ENCODE data around the gene GPRASP1.
"Not testable (repeated sequence)": the region's sequence is repeated elsewhere in the genome, so short reads cannot be mapped to it uniquely, and the experiment has no call there.

GPRASP1 gene

DNA sequence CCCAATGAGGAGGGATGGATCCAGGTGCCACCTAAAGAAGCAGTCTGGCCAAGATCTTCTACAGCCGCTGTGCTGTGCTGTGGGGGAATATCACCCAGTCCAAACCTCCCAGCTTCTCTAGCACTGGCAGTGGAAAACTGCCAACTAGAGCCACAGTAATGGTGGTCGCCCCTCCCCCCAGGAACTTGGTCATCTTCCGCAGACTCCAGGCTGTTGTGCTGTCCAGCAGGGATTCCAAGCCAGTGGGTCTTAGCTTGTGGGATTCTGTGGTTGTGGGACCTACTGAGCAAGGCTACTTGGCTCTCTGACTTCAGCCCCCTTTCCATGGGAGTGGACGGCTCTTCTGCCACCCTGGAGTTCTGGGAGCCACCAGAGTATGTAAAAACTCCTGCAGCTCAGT lies 18.2 kb downstream of the GPRASP1 start:
- ChIA-PET CTCF (no interaction called here), POLR2A (no interaction called here)
- no peak for TF ChIP-seq CTCF (IDR thresholded peaks at IDR 0.05; ENCODE audit: control extremely low read depth, extremely low read depth, low read depth, missing control alignments)
- no peak for DNase-seq (ENCODE audit: extremely low spot score)

- no peak for TF ChIP-seq CTCF (IDR thresholded peaks at IDR 0.05; ENCODE audit: control extremely low read depth, extremely low read depth, low read depth, missing control alignments)
- POLR2A ChIA-PET, result no interaction called here
- no peak for DNase-seq (ENCODE audit: extremely low spot score)
- CTCF ChIA-PET, result no interaction called here
These were observed 21.6 kb downstream of the GPRASP1 start for GRCh38 chrX:102672856-102673255.

GRCh38 chrX:102677479-102677878 lies 26.2 kb downstream of the GPRASP1 start:
- DNase-seq (ENCODE audit: extremely low spot score); POLR2A ChIA-PET; CTCF ChIA-PET: not testable (repeated sequence)

- ChIA-PET CTCF (no interaction called here), POLR2A (no interaction called here)
- DNase-seq (ENCODE audit: extremely low spot score), result no peak
- TF ChIP-seq CTCF (IDR thresholded peaks at IDR 0.05; ENCODE audit: control extremely low read depth, extremely low read depth, low read depth, missing control alignments), result no peak
These were observed 33.7 kb downstream of the GPRASP1 start for GRCh38 chrX:102684772-102685520.

- ChIA-PET CTCF (interaction anchor here (1.7 kb wide), 1 partner anchor 24 kb away, joined by 4 read pairs; no protein-coding TSS in a partner anchor), POLR2A (no interaction called here)
- no peak for TF ChIP-seq CTCF (IDR thresholded peaks at IDR 0.05; ENCODE audit: control extremely low read depth, extremely low read depth, low read depth, missing control alignments)
- DNase-seq (ENCODE audit: extremely low spot score), result no peak
These were observed 43.5 kb downstream of the GPRASP1 start for GRCh38 chrX:102694749-102695148.

DNA sequence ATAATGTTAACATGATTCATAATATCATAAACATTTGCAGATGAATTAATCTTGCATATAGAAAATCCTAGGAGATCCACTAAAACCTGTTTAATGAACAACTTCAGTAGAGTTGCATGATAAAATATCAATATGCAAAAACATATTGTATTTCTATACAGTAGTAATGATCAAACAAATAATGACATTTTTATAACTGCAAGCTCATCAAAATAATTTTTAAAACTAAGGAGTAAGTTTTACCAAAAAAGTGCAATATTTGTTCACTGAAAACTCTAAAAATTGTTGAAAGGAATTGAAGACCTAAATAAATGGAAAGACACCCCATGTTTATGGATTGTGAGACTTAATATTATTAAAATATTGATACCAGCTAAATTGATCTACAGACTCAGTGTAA lies 45.0 kb downstream of the GPRASP1 start:
- POLR2A ChIA-PET, result no interaction called here
- no peak for TF ChIP-seq CTCF (IDR thresholded peaks at IDR 0.05; ENCODE audit: control extremely low read depth, extremely low read depth, low read depth, missing control alignments)
- CTCF ChIA-PET, result no interaction called here
- no peak for DNase-seq (ENCODE audit: extremely low spot score)

- DNase-seq (ENCODE audit: extremely low spot score), result no peak
- ChIA-PET POLR2A (no interaction called here), CTCF (no interaction called here)
- no peak for TF ChIP-seq CTCF (IDR thresholded peaks at IDR 0.05; ENCODE audit: control extremely low read depth, extremely low read depth, low read depth, missing control alignments)
These were observed 46.2 kb downstream of the GPRASP1 start for GRCh38 chrX:102697494-102697893.
